SW 1271 (cell line): ENCODE data around the gene MAP1LC3A.
A peak's percentile ranks its signal among the peaks of the same experiment; 100 is the strongest.

Source experiments
- DNase-seq, 2 experiments: peaks; one replicate each; lab custom pipeline; 2025; lab: John Stamatoyannopoulos, UW

MAP1LC3A gene

GRCh38 chr20:34529742-34530141 lies 28.8 kb upstream of the MAP1LC3A start:
- no peak for DNase-seq

GRCh38 chr20:34530342-34530741 lies 28.2 kb upstream of the MAP1LC3A start:
- no peak for DNase-seq

DNA sequence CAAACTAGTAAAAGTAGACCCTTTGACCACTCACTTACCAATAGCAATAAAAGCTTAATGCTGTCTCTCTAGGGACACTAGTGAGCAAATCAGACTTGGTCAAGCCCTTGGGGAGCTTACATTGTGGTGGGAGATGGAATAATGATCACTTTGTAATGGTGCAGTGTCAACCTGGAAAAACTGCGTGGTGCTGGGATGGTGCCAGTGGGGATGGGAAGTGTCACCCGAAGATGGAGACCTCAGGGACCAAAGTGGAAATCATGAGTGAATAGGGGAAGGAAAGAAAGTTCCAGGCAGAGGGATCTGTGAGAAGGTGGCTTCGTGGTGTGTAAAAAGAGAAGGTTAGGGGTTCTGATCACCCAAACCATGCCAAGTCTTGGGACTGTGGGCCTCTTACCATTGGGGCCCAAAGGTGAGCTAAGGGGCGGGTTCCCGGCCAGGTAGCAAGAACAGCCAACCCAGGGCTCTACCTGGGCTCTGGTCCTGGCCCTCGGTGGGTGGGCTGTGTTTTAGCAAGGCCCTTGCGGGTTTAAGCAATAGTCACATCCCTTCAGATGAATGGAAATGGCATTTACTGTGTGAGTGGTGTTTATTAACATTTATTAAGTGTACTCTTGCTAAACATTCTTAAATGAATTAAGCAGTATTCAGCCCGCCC lies 26.8 kb upstream of the MAP1LC3A start:
- no peak for DNase-seq

- no peak for DNase-seq
Measured at GRCh38 chr20:34532320-34532719, 26.2 kb upstream of the MAP1LC3A start.

DNA sequence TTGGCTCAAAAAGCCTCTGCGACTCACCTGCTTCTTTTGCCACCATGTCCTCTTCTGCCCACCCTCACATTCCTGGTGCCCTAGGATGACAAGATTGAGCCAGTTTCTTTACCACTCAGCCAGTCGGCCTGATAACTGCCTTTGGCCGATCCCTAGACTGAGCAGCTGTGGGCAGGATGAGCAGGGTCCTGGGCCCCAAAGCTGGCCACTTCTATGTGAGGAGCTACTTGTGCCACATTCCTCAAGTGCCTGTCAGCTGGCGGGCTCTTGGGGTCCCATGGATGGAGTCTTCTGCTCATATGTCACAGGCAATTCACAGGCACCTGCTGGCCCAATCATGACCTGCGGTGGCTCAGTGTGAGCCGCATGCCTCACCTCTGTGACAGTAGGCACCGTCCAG lies 25.8 kb upstream of the MAP1LC3A start:
- no peak for DNase-seq

DNA sequence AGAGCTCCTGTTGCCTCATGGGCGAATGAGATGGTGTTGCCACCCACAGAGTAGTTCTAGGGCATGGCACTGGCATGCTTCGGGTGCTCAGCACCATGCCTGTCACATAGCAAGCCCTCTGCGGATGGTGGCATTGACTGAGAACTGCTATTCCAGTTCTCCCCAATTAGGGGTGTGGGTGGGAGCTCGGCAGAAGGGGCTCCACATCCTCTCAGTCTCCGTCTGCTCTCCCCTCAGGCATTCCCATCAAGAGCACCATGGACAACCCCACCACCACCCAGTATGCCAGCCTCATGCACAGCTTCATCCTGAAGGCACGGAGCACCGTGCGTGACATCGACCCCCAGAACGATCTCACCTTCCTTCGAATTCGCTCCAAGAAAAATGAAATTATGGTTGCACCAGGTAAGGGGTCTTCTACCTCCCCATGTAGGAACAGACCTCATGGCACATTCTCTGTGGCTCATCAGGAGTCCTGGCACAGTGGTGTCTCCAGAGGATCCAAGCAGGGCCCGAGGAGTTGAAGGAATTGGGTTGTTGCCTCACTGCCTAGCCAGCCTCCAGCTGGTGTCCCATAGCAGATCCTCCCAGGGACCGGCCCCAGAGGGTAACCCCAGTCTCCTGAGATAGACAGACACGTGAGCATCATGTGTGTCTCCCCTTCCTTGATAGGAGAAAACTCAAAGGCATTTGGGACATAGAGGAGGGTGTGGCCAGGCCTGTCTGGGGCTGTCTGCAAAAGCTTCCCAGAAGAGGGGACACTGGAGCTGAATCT lies 23.9 kb upstream of the MAP1LC3A start:
- no peak for DNase-seq

- no peak for DNase-seq
Measured at GRCh38 chr20:34535301-34535840, 23.1 kb upstream of the MAP1LC3A start.

GRCh38 chr20:34535857-34536256 lies 22.7 kb upstream of the MAP1LC3A start:
- no peak for DNase-seq

- DNase-seq, result peak in 1 of 2 experiments; percentile 48
Measured at GRCh38 chr20:34536798-34537394, 21.6 kb upstream of the MAP1LC3A start.

DNA sequence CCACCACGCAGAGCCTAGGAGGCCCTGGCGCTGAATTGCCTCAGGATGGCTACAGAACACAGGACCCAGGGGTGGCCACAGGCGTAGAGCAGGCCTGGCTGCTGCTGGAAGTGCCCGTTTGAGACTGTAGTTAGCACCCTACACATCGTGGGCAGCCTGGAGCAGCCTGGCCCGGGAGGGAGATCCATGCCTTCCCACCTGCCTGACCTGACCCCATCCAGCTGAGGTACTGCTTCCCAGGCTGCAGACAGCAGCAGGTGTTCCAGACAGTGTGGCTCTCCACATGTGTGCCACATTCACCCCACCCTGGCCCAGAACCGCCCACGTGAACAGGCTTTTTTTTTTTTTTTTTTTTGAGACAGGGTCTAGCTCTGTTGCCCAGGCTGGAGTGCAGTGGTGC lies 20.9 kb upstream of the MAP1LC3A start:
- no peak for DNase-seq

- DNase-seq, result peak; percentile 63 to 73
Measured at GRCh38 chr20:34538671-34539123, 19.8 kb upstream of the MAP1LC3A start.

DNA sequence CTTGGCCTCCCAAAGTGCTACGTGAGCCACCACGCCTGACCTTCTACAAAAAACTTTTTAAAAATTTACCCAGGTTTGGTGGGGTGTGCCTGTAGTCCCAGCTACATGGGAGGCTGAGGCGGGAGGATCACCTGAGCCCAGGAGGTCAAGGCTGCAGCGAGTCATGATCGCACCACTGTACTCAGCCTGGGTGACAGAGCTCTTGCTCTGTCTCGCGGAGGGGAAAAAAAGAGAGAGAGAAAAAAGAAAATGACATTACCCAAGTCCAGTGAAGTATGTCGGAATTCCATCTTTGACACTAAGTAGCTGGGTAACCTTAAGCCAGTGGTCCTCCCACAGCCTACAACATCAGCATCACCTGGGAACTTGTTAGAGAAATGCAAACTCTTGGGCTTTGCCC lies 18.8 kb upstream of the MAP1LC3A start:
- no peak for DNase-seq

DNA sequence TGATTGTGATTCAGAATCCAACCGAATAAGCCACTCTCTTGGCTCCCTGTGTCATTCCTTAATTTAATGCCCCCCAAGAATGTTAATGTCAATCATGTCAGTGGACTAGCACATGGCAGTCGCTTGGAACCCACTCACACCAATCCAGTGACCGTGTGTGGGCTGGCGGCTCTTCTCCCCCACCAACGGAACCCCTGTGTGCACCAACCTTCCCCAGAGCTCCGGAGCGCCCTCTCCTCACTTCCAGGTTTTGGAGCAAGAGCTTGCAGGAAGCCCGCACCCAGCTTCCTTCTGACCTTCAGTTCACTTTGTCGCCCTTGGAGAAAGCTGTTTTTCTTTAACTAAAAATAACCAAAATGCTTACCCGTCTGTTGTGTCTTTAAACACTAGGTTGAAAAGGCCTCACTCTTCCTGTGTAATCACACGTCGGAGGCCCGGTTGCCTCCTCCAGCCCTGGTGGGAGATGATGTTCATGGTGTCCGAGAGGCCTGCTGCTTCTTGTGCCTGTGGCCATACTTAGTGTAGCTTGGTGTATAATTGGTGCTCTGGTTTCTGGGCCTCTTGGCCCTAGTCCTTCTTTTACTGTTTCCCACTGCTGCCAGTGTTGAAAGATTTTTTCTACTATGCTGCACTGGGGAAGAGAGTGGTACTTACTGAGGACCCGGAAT lies 17.8 kb upstream of the MAP1LC3A start:
- DNase-seq, result no peak

- no peak for DNase-seq
Measured at GRCh38 chr20:34541264-34541901, 17.1 kb upstream of the MAP1LC3A start.

DNA sequence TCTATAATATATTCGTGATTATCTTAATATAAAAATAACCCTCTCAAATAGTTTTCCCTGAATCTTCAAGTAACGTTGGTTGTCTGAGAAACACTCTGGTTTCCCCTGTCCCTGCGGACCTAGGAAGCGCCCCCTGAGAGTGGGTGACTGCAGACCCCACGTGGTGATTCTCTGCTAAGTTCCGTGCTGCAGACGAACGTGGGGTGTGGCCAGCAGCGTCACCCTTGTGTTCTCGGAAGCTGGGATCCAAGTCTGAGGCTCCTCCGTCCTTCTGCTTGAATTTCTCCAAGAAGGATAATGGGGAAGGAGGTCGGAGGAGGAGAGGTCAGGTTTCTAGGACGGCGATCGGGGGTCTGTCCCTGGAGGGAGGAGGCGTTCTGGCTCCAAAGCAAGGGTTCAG lies 16.6 kb upstream of the MAP1LC3A start:
- DNase-seq, result no peak

DNA sequence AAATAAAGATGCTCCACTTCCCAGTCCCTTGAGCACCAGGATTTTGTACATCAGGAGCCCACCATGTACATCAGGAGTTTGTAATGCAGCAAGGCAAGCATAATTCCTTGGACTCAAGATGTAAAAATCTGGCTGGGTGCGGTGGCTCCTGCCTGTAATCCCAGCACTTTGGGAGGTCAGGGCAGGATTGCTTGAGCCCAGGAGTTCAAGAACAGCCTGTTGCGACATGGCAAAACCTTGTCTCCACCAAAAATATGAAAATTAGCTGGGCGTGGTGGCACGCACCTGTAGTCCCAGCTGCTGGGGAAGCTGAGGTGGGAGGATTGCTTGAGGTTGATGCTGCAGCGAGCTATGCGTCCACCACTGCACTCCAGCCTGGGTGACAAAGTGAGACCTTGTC lies 16.1 kb upstream of the MAP1LC3A start:
- no peak for DNase-seq

- DNase-seq, result no peak
Measured at GRCh38 chr20:34543463-34544056, 15.0 kb upstream of the MAP1LC3A start.

- no peak for DNase-seq
Measured at GRCh38 chr20:34544109-34544796, 14.3 kb upstream of the MAP1LC3A start.

DNA sequence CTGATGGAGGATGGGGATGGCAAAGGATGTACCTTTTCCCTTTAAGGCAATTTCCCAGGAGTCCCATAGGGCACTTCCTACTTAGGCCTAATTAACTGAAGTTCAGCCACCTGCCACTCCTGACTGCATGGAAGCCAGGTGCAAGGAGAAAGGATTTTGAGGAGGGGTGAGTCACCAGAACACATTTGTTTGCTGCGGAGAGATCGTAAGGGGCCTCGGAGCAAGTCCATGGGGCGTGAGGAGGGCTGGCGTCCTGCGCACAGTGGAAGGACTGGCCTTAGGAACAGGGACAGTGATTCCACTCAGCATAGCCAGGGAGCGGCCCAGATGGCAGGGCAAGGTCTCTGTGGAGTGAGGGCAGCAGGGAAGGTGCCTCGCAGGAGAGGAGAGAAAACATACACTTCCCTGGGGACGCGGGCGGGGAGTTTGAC lies 11.8 kb upstream of the MAP1LC3A start:
- DNase-seq, result no peak

- DNase-seq, result no peak
Measured at GRCh38 chr20:34547844-34548613, 10.5 kb upstream of the MAP1LC3A start.
